Right lobe of liver (tissue), 4 donors: ENCODE data around the gene KRTAP5-6.

ENCODE experiments used
- POLR2A ChIP-seq: fragments of 450-650 bp; IDR thresholded peaks from one replicate; pipeline ENCODE4 v1.6.1; 2017; ENCODE audit warnings: antibody characterized with exemption, mild to moderate bottlenecking
- TF ChIP-seq, protein P1 (sequence below), 4 donors: fragments of 200-600 bp in 3 of 4; fragments of 450-650 bp in 1 of 4; IDR thresholded peaks; one replicate each; pipeline versions ENCODE4 v1.5.1 to v1.8.0; 2016 to 2022; ENCODE audit warnings: antibody characterized with exemption in 4 of 4, mild to moderate bottlenecking in 2 of 4
- donor health status: DM: no; HTN: no; CAD: no.
- donor health status: DM: no; HTN: no; CAD: no.
- donor health status: DM: no; HTN: yes; CAD: no.

DNA sequence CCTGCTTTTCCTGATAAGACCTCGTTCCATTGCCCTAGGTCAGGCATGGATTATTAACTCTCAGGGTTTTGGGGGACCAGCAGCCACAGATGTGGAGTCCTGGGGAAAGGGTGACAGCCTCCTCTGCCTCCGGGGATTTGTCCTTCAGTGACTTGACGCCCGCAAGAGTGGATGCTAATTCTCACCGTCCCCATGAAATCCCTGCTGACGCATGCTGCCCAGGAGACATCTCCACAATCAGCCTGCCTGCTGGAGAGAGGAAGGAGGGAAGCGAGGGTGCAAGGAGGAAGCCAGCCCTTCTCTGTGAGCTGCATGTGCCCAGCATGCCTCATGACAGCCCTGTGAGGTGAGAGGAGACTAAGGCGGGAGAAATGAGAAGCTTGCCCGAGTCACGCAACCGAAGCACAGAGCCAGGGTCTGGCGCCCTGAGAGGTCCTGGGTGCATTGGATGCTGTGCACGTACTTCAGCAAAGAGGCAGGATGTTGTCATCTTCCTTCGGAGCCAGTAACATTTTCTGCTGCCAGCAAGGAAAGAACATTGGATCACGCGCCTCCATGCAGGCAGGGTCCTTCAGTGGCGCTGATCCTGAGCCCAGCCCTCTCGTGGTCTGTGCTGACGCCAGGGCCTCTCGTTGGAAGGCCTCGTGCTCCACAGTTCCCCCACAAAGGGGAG lies 27.3 kb upstream of the KRTAP5-6 start:
- TF ChIP-seq, protein P1, sequence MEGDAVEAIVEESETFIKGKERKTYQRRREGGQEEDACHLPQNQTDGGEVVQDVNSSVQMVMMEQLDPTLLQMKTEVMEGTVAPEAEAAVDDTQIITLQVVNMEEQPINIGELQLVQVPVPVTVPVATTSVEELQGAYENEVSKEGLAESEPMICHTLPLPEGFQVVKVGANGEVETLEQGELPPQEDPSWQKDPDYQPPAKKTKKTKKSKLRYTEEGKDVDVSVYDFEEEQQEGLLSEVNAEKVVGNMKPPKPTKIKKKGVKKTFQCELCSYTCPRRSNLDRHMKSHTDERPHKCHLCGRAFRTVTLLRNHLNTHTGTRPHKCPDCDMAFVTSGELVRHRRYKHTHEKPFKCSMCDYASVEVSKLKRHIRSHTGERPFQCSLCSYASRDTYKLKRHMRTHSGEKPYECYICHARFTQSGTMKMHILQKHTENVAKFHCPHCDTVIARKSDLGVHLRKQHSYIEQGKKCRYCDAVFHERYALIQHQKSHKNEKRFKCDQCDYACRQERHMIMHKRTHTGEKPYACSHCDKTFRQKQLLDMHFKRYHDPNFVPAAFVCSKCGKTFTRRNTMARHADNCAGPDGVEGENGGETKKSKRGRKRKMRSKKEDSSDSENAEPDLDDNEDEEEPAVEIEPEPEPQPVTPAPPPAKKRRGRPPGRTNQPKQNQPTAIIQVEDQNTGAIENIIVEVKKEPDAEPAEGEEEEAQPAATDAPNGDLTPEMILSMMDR (IDR thresholded peaks at IDR 0.05) = no peak
- peak; percentile 2 for TF ChIP-seq POLR2A
